ENCODE data around the gene THSD4.
A peak's percentile ranks its signal among the peaks of the same experiment; 100 is the strongest.

- no peak for TF ChIP-seq POLR2A (IDR thresholded peaks at IDR 0.05)
- peak; percentile 70 to 88 (median 82) for TF ChIP-seq CTCF (IDR thresholded peaks at IDR 0.05)
Measured at GRCh38 chr15:71443538-71443937, 328.3 kb downstream of the THSD4 start.
